Activated CD4-positive, alpha-beta T cell treated with anti-CD3 and anti-CD28 coated beads for 48 hours (primary cell): ENCODE measurements around the gene AUTS2.

Experiments used
- DNase-seq: peaks from one replicate; pipeline ENCODE4 v3.0.0-alpha.2; 2020

Gene AUTS2

DNA sequence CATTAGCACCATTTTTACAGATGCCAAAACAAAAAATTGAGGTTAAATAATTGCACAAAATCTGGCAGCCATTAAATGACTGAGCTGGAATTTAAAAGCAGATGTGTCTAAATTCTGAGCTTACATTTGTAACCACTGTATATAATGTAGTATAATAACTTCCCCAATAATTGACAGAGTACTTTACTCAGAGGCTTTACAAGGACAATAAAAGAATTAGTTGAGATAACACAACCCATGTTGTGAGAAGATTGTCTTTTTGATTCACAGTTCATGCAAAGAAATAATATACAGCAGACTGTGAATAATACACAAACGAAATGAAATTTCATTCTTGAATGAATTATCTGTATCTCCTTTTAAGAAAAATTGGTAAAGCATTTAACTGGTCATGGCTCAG lies 417.1 kb downstream of the AUTS2 start:
- no peak for DNase-seq

DNA sequence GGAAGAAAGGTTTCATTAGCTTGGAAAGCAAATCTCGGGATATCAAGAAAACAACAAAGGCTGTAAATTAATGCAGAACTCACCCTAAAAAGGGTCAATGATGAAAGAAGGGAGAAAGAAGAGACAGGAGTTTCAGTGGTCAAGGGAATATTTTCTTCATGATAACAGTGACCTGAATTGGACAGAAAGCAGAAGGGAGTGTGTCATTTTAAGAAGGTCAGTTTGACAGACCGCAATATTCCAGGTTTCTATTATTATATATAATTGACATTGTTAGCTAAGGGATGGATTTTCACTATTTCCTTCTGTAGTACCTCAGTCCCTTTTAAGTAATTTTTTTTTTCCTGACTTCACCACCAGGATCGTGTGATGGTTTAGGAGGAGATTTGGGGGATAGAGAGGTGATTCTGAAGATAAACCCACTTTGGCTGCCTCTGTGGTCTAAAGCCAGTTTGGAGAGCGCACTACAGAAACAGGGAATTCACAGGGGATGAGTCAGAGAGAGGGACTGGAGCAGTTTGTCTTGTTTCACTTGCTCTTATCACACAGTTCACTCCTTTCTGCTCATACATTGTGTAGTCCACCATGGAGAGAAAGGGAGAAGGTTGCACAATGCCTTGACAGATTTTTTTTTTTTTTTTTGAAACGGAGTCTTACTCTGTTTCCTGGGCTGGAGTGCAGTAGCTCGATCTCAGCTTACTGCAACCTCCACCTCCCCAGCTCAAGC lies 417.9 kb downstream of the AUTS2 start:
- no peak for DNase-seq

DNA sequence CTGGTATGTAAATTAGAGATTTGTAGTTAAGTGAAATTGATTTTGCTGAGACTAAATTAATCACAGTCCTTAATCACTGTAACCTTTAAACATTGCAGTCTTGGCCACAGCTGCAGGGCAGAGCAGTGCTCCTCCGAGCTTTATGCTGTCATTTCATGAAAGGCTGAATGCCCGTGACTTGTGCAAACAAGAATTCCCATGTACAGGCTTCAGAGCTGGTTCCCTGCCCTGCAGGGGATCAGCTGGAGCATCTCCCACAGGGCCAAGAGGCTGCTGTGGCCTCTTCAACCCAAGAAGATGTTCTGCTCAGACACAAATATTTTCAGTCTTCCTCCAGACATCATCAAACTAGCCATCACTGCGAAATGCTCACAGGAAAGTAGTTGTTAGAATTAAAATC lies 419.1 kb downstream of the AUTS2 start:
- DNase-seq = no peak

DNA sequence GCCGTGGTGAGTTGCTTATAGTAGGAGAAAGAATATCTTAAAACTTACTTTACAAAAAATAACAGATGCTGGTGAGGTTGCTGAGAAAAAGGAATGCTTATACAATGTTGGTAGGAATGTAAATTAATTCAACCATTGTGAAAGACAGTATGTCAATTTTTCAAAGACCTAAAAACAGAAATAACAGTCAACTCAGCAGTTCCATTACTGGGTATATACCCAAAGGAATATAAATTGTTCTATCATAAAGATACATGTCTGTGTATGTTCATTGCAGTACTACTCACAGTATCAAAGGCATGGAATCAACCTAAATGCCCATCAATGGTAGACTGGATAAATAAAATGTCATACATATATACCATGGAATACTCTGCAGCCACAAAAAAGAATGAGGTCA lies 420.4 kb downstream of the AUTS2 start:
- DNase-seq = no peak

DNA sequence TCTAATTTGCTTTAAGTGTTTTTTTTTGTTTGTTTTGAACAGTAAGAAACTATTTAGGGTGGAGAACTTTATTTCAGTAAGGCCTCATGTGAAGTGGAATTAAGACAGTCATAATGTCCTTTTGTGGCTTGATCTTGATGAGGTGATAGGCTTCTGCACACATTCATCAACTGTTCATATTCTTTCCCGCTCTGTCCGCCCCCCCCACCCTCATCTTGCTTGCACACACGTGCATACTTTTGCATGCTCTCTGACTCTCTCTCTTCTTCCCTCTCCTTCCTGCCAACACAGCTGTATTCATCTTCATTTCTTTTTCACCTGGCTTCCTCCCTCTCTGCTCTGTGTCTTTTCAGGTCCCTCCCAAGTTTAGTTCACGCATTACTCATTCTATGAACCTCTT lies 429.6 kb downstream of the AUTS2 start:
- peak; percentile 17 for DNase-seq

DNA sequence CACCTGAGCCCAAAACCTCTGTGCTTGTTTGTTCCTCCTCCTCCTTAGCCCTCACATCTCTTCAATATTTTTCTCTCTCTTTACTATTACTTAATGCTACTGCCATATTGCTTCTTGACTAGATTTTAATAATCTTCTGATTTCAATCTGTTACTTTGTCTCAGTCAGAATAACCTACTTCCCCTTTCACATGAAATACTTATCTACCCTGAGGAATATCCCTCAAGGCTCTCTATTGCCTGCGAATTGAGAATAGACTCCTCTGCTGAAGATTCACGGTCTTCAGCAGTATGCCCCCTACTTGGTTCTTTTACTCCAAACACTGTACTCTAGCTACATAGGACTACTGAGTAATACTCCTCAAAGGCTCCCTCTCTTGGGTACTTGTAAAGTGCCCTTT lies 430.3 kb downstream of the AUTS2 start:
- no peak for DNase-seq

DNA sequence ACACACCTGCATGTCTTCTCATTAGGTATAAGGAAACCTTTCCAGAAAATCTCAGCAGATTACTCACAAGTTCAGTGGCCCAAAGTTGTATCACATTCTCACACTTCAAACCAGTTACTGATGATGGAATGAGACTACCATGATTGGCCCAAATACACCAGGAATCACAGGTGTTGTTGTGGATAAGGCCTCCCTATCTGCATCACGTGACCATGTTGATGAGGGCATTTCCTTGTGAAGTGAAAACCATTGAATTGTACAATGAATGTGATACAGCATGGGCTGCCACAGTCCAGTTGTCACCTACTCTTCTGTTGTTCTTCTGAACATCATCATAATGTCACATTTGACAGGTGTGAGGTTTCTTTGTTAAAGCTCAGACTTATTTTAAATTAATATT lies 431.7 kb downstream of the AUTS2 start:
- DNase-seq = no peak

DNA sequence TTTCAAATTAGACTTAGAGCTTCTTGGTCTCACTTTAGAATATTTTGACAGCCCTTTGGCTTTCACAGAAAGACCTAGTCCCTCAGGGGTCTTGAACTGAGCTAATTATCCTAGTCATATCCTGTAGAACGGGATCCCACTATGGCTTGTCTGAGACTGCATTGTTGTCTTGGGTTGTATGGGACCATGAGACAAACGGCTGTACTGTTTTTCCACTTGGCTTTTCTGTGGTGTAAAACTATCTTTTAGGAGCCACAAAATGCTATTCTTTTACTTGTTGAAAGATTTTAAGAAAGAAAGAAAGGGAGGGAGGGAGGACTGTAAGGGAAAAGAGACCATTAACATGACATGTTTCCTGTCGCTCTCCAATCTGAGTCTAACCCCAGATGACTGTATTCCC lies 432.5 kb downstream of the AUTS2 start:
- no peak for DNase-seq

DNA sequence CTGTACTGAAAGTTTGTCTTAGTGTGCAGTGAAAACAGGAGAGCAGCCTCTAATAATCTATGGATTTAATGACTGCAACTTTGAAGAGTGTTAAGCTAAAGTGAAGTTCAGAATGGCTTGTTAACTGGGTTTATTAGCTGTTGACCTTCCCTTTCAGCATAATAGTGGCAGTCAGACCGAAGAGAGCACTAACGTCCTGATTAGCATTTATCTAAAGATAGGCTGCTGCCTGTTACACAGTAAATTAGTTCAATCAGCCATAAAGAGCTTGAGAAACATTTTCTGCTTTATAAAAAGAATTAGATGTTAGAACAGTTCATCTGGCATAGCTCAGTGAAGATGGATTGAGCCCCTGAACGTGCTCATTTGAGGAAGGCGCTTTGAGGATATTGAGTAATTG lies 433.0 kb downstream of the AUTS2 start:
- no peak for DNase-seq

DNA sequence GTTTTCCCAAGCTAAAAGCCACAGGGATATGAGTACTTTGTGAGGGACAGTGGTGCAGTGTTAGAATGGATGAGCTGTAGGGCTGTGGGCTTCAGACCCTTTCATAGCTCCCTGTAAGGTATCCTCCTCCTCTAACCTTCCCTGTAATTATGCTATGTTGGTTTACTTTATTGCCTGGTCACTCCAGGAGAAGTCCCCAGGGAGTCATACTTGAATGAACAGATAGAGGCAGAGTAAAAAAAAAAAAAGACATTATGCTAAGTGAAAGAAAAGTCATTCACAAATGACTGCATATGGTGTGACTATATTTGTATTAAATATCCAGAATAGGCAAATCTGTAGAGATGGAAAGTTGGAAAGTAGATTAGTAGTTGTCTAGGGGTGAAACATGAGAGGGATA lies 434.4 kb downstream of the AUTS2 start:
- DNase-seq = no peak

DNA sequence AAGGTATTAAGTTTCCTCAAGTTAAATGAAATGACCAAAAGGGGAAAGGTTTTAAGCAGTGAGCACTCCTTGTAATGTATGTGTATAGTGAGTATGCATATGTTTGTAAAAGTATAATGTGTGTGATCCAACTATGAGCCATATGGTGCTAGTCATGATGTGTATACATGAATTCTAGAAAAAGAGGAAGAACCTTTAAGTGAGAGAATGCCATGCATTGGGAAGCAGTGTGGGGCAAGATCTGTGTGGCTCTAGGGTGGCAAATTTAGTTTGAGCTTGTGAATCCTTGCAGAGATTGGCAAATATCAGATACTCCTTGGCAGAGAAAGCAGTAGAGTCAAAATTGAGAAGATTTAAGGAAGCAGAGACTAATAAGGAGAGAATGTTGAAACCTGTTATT lies 435.0 kb downstream of the AUTS2 start:
- DNase-seq = no peak

DNA sequence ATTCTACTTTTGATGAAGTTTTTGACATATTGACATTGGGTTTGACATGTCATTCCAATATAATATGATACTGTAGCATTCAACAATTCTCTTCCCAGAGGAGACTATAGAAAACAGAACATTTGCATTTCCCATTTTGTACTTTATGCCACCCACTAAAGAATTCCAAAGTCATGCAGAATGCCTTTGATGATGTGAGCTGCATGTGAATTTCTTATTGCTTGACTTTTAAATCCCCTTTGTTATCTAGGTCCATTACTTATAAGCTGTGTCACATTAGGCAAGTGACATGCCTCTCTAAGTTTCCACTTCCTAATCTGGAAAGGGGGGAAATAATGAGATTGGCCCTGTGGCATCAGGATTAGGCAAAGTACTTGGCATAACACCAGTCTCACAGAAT lies 436.7 kb downstream of the AUTS2 start:
- DNase-seq = no peak

DNA sequence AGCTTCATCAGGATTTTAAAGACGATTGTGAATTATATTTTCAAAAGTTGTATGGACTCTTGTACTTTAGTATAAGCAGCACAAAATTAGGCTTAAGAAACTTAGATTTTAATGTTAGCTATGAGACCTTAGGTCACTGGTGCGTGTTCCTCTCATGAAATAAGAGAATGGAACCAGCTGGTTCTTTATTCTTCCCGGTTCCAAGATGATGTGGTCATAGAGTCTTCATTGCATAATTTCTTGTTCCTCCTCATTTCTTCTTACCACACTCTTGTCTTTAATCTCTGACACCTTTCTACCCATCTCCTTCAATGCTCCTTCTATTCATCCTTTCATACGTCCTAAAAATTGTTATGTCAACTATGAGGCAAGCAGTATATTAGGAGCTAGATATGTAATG lies 437.2 kb downstream of the AUTS2 start:
- DNase-seq = no peak

DNA sequence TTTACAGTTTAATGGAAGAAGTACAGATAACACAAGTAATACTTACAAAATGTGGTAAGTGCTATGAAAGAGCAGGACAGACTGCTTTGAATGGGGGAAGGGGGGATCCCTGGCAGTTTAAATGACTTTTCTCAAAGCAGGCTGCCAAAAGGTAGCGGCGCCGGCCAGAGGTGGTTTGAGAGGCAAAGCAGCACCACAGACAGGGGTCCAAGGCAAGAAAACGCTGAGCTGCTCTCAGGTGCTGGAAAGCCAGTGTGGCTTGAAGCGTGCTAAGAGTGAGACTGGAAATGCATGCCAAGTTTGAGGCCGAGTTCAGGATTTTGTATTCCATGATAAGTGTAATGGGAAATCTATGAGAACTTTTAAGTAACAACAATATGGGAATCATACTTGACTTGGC lies 437.7 kb downstream of the AUTS2 start:
- no peak for DNase-seq

DNA sequence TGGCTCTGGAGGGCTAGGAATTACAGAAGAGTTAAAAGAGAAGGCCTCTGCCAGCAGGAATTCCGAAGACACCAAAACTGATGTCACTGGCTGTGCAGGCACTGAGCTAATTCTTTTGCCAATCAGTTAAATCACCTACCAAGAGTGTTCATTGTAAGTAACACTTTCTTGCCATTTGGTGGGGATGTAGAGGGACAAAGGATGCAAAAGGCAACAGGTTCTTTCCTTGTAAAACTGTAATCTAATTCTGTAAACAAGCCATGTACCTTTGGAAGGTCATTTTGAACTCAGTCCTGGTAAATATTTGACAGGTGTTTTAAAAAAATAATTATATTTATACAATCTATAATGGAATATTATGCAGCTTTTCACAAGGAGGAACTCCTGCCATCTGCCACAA lies 438.4 kb downstream of the AUTS2 start:
- DNase-seq = no peak

DNA sequence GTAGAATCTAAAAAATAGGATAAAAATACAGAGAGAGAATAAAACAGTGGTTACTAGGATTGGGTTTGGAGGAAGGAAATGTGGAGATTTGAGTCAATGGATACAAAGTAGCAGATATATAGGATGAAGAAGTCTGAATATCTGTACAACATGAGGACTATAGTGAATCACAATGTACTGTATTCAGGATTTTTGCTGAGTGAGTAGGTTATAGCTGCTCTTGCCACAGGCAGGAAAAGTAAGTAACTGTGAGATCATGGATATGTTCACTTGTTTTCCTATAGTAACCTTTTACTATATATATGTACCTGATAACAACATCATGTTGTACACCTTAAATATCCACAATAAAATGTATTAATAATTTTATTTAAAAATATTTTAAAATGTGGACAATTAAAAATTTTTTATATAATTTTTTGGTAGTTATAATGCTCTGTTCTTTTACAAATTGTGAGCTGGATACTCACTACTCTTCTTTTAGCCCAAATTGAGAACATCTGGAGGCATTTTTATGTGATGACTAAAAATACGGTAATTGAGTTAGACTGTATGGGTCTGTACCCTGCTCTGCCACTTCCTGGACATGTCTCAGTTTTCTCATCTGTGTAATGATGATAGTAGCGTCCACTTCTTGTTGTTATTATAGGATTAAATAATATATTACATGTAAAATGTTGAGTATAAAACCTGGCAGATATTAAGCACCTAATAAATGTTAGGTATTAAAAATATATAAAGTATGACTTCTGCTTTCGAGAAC lies 439.1 kb downstream of the AUTS2 start:
- no peak for DNase-seq

DNA sequence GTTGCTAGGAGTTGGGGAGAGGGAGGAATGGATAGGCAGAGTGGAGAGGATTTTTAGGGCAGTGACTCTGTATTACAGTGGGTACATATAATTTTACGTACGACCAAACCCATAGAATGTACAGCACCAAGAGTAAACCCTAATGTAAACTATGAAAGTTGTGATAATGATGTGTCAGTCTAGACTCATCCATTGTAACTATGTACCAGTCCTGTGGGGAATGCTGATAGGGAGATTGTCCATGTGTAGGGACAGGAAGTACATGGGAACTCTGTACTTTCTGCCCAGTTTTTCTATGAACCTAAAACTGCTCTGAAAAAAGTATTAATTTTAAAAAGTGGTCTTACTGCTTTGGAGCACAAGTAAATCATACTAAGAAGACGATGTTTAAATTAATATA lies 441.8 kb downstream of the AUTS2 start:
- no peak for DNase-seq

DNA sequence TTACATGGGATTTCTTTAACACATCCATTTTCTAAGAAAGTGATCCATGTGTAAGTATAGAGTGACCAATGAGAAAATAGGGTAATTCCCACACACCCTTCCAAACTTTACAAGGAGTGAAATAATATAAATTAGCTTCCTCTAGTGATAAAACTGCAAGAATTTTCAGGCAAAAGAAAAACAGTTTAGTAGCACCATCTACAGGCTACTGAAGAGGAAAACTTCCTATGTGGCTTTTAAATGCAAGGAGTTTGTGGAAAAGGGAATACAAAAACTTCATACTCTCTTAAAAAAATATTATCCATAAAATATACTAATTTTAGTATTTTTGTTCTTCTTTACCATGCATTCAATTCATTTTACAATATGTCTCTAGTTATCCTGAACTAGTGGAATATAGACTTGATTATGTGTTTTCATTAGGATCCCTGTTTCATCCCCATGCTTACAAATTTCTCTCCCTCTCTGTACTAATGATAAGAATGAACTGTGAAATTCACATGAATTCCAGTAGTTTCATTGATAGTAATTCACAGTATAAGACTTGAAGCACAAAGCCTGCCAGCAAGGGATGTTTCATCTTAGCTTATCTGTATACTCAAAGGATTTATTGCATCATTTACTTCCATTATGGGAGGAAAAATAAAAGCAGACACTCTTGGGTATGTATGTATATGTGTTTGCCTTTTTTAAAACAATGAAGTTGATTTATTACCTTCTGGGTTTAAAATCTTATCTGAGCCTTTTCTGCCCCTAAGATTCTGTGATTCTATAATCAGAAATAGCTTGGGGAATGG lies 442.9 kb downstream of the AUTS2 start:
- no peak for DNase-seq

DNA sequence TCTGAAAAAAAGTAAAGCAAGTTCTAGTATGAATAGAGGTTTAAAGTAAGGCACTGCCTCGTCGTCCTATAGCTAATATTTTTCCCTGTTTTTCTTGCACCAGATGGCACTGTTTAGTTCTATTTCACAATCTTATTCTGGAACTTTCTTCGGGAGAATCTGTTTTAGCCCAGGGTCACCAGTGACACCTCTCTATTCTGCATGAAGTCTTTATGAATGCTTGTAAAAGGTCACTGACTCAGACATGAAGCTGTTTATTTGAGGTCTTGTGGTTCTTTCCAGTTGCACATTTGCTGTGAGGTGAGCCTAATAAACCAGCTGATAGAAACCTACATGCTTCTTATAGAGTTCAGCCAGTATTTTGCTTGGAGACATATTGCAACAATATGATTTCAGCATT lies 444.3 kb downstream of the AUTS2 start:
- no peak for DNase-seq

DNA sequence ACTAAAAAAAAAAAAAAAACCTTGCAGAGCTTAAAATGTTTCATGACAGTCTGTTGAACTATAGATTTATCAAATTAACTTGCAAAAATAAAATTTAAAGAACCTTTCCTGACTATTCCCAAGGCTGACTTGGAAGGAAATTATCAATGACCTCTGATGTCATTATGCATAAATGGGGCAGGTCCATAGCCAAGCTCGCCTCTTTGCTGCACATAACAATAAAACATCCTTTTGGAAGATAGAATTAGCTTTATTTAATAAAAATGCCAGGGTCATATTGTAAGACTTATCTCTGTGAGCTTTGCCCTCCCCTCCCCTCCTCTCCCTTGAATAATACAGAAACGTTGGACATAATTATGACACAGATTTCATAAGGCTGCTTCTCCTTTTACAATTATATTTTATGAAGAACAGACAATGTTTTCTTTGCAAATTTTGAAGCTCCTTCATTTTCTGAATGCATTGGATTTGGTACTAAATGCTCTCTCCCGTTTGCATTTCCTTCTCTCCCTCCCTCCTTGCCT lies 444.8 kb downstream of the AUTS2 start:
- DNase-seq = no peak

DNA sequence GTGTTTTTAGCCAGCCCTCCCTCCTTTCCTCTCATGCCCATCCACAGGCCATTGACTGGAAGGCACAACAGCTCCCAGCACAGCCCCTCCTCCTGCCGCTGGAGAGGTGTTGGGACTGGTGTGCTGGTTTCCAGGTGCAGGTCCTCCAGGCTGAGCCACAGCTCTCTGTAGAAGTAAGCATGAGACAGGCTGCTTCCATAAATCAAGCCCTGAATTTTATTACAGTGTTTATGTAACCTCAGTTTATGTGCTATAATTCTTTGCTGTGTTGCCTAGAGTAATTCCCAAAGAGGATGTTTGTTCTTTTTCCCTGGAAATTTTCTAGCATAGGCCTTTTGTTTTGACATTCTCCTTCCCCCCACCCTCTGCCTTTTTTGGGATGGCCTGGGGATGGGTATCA lies 445.8 kb downstream of the AUTS2 start:
- DNase-seq = no peak

DNA sequence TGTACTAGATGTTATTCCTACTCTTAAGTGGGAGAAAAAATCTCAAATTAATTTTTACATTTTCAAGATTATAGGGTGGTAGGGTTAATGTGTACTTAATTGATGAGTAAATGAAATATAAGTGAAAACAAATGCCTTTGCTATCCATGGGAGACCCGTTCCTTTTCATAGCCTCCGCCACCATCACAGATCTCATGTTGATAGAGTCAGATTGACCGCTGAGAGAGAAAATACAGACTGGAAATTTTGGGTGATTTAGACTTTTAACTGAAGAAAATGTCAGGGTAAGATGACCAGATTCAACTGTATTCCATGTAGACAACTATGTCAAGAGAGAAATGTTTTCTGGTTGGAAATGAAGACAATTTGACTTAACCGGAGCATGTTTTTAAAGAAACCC lies 446.2 kb downstream of the AUTS2 start:
- no peak for DNase-seq

DNA sequence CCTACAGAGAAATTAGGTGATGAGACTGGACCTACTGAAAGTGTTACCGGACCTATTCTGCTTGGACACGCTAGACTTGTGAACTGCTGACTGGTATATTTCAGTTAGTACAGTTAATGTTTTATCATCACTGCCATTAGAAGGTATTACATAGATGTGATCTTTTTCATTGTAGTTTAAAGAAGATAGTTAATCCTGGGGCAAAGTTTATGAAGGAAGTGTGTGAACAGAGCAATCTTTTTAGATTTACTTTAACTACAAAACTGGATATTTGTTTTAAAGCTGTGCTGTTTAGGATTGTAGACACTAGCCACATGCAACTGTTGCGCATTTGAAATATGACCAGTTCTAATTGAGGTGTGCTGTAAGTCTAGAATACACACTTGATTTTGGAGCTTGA lies 446.7 kb downstream of the AUTS2 start:
- DNase-seq = no peak

DNA sequence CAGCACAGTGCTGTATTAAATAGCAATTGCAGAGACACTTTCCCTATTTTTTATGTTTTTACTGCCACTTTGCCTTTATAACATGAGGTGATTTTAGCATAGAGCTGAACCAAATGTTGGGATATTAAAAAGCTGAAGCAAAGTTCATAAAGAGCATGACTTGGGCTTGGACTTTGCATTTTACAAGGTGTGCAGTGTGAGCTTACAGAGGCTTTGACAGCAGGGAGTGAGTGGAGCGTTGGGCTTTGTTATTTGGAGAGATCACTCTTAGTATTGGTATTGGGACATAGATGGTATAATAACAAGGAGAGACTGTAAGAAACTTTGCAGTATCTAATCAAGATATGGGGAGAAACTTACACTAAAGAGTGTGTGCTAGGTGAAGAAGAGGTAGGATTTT lies 449.1 kb downstream of the AUTS2 start:
- DNase-seq = no peak
